GM23338 (cell line): ENCODE data around the gene UBN1. TPM values are rescaled to one million over a fixed set of nuclear protein-coding genes. Genes with fewer than 3 reads are reported as not detected.

Source experiments
- ATAC-seq: fragments of 200-7000 bp; cut with Tn5 transposase; 3 replicates; pipeline ENCODE4 v1.9.1; 2020
- DNase-seq: peaks from one replicate; pipeline ENCODE4 v3.0.0-alpha.2; 2015; ENCODE audit warnings: low spot score
- H2AFZ ChIP-seq: fragments of 200-600 bp; sonication (generic); 2 replicates; pipeline ENCODE4 v1.8.0; 2016; ENCODE audit warnings: antibody characterized with exemption, mild to moderate bottlenecking, moderate library complexity
- H3F3A ChIP-seq: fragments of 200-600 bp; sonication (generic); replicated peaks from 2 replicates; pipeline ENCODE4 v1.8.0; 2017; ENCODE audit warnings: antibody characterized with exemption, mixed run types, low read depth
- H3K27ac ChIP-seq: fragments of 200-600 bp; sonication (generic); 2 replicates; pipeline ENCODE4 v1.6.1; 2016; ENCODE audit warnings: low read depth
- H3K27me3 ChIP-seq: fragments of 200-600 bp; sonication (generic); 2 replicates; pipeline ENCODE4 v1.8.0; 2016; ENCODE audit warnings: mild to moderate bottlenecking, mixed run types, moderate library complexity; ENCODE audit not compliant: insufficient read depth
- H3K36me3 ChIP-seq: fragments of 200-600 bp; sonication (generic); 2 replicates; pipeline ENCODE4 v1.8.0; 2016; ENCODE audit warnings: mild to moderate bottlenecking; ENCODE audit not compliant: insufficient read depth
- H3K4me1 ChIP-seq: fragments of 200-600 bp; sonication (generic); 2 replicates; pipeline ENCODE4 v1.8.0; 2016; ENCODE audit warnings: mild to moderate bottlenecking, moderate library complexity; ENCODE audit not compliant: insufficient read depth
- H3K4me2 ChIP-seq: fragments of 200-600 bp; sonication (generic); 2 replicates; pipeline ENCODE4 v1.7.1; 2017; ENCODE audit warnings: mixed run types
- H3K4me3 ChIP-seq: fragments of 200-600 bp; sonication (generic); 2 replicates; pipeline ENCODE4 v1.6.1; 2016; ENCODE audit warnings: mixed run types
- H3K79me2 ChIP-seq: fragments of 200-600 bp; sonication (generic); replicated peaks from 2 replicates; pipeline ENCODE4 v1.8.0; 2017; ENCODE audit warnings: mild to moderate bottlenecking; ENCODE audit not compliant: insufficient read depth
- H3K9me2 ChIP-seq: fragments of 200-600 bp; sonication (generic); 2 replicates; pipeline ENCODE4 v1.8.0; 2017; ENCODE audit not compliant: insufficient read depth
- H4K20me1 ChIP-seq: fragments of 200-600 bp; sonication (generic); replicated peaks from 2 replicates; pipeline ENCODE4 v1.8.0; 2017; ENCODE audit warnings: mild to moderate bottlenecking; ENCODE audit not compliant: insufficient read depth
- H3K27ac Mint-ChIP-seq: 2 replicates; pipeline ENCODE4 v1.8.0; 2020; ENCODE audit warnings: inconsistent platforms, mild to moderate bottlenecking, moderate library complexity, mixed read lengths
- H3K27me3 Mint-ChIP-seq: 3 replicates; pipeline ENCODE4 v1.8.0; 2022; ENCODE audit warnings: low read depth, mild to moderate bottlenecking, moderate library complexity, mixed read lengths, inconsistent platforms; ENCODE audit not compliant: insufficient read depth, poor library complexity
- H3K36me3 Mint-ChIP-seq: 3 replicates; pipeline ENCODE4 v1.8.0; 2021; ENCODE audit warnings: low read depth, mild to moderate bottlenecking, inconsistent platforms, moderate library complexity, mixed read lengths
- H3K4me1 Mint-ChIP-seq: 3 replicates; pipeline ENCODE4 v1.8.0; 2020; ENCODE audit warnings: mild to moderate bottlenecking, inconsistent platforms, mixed read lengths
- H3K4me3 Mint-ChIP-seq: 3 replicates; pipeline ENCODE4 v1.8.0; 2021; ENCODE audit warnings: moderate library complexity, mild to moderate bottlenecking, inconsistent platforms, mixed read lengths
- H3K9me3 Mint-ChIP-seq: 3 replicates; pipeline ENCODE4 v1.8.0; 2020; ENCODE audit warnings: moderate library complexity, mild to moderate bottlenecking, inconsistent platforms, mixed read lengths
- CREB1 ChIP-seq: fragments of 250-450 bp; sonication (Bioruptor Pico); IDR thresholded peaks from 2 replicates; pipeline ENCODE4 v1.5.0; 2020; ENCODE audit warnings: low read depth, mild to moderate bottlenecking, moderate library complexity
- CTCF ChIP-seq, 2 experiments: fragments of 200-600 bp in 1 of 2; sonication (generic) in 1 of 2; conservative IDR thresholded peaks; 2 replicates each; pipeline versions ENCODE4 v1.5.1 to v1.6.1; 2016 to 2017; ENCODE audit warnings: antibody characterized with exemption in 2 of 2, low read depth in 2 of 2, mild to moderate bottlenecking in 2 of 2, moderate library complexity in 1 of 2
- ETS1 ChIP-seq: IDR thresholded peaks from 2 replicates; pipeline ENCODE4 v1.6.1; 2016; ENCODE audit warnings: antibody characterized with exemption
- EZH2 ChIP-seq: fragments of 200-600 bp; sonication (generic); IDR thresholded peaks from one replicate; pipeline ENCODE4 v1.8.0; 2017; ENCODE audit warnings: antibody characterized with exemption, mild to moderate bottlenecking, low read depth; ENCODE audit not compliant: unreplicated experiment
- EZH2phosphoT487 ChIP-seq: fragments of 200-600 bp; sonication (generic); IDR thresholded peaks from one replicate; pipeline ENCODE4 v1.8.1; 2018; ENCODE audit warnings: antibody characterized with exemption; ENCODE audit not compliant: unreplicated experiment
- JUNB ChIP-seq: IDR thresholded peaks from one replicate; pipeline ENCODE4 v1.6.1; 2016; ENCODE audit warnings: antibody characterized with exemption; ENCODE audit not compliant: unreplicated experiment
- NANOG ChIP-seq: IDR thresholded peaks from 2 replicates; pipeline ENCODE4 v1.6.1; 2016; ENCODE audit warnings: antibody characterized with exemption, borderline replicate concordance
- STAT1 ChIP-seq: IDR thresholded peaks from one replicate; pipeline ENCODE4 v1.6.1; 2016; ENCODE audit warnings: antibody characterized with exemption; ENCODE audit not compliant: unreplicated experiment
- ZNF114 ChIP-seq: fragments of 250-450 bp; sonication (Bioruptor Pico); IDR thresholded peaks from 2 replicates; pipeline ENCODE4 v1.5.0; 2020; ENCODE audit warnings: mild to moderate bottlenecking, moderate library complexity
- ZNF331 ChIP-seq: fragments of 250-450 bp; sonication (Bioruptor Pico); IDR thresholded peaks from 2 replicates; pipeline ENCODE4 v1.5.0; 2020; ENCODE audit warnings: low read depth, mild to moderate bottlenecking, moderate library complexity
- ZNF462 ChIP-seq: fragments of 250-450 bp; sonication (Bioruptor Pico); IDR thresholded peaks from 2 replicates; pipeline ENCODE4 v1.5.0; 2020; ENCODE audit warnings: mild to moderate bottlenecking, moderate library complexity
- polyA plus RNA-seq: library from polyadenylated mRNA; unstranded; fragments of >200 nt; fragmentation: Nextera tagmentation; extraction: Ambion mirVana; gene quantifications from 2 replicates; pipeline ENCODE4 v1.2.1, GENCODE V29; 2016
- total RNA-seq: library from RNA; depleted of rRNA; stranded (reverse); fragments of >200 nt; shearing (Covaris generic); gene quantifications from 2 replicates; pipeline ENCODE4 v1.2.3, GENCODE V29; 2014

UBN1 gene
- total and polyA plus RNA-seq, 2 experiments from 2014 or later: 18.3 to 46.8 TPM

GRCh38 chr16:4871071-4871470, 23.8 kb downstream of the UBN1 start:
- H3K36me3 Mint-ChIP-seq: peaks cover 59% of the 10 kb centered on the region
- H3K27me3 Mint-ChIP-seq: peaks cover 8% of the 10 kb centered on the region
- no peaks in the 10 kb centered on the region for H3K4me1 ChIP-seq
- no peaks in the 10 kb centered on the region for H3F3A ChIP-seq
- H3K9me2 ChIP-seq: no peaks in the 10 kb centered on the region
- H3K4me3 ChIP-seq: no peak overlapping the region
- H3K79me2 ChIP-seq: peaks cover 34% of the 10 kb centered on the region
- peaks cover 25% of the 10 kb centered on the region for H3K36me3 ChIP-seq
- H4K20me1 ChIP-seq: peaks cover 39% of the 10 kb centered on the region
- TF ChIP-seq STAT1 (no peak), CTCF (conservative IDR thresholded peaks at IDR 0.05; ENCODE audit: low read depth in 2 of 2) (no peak), ZNF462 (no peak), ETS1 (no peak), EZH2 (no peak), ZNF114 (CRISPR knock-in tag) (no peak), JUNB (no peak), CREB1 (CRISPR knock-in tag) (no peak), NANOG (no peak), EZH2phosphoT487 (no peak), ZNF331 (CRISPR knock-in tag) (no peak)
- H3K4me3 Mint-ChIP-seq: no peak overlapping the region
- no peak for ATAC-seq
- H2AFZ ChIP-seq: no peak overlapping the region
- H3K4me1 Mint-ChIP-seq: no peaks in the 10 kb centered on the region
- H3K27ac ChIP-seq: no peak overlapping the region
- DNase-seq: no peak
- H3K27ac Mint-ChIP-seq: no peak overlapping the region
- H3K4me2 ChIP-seq: no peak overlapping the region
- no peaks in the 10 kb centered on the region for H3K9me3 Mint-ChIP-seq
- no peaks in the 10 kb centered on the region for H3K27me3 ChIP-seq
